HUDEP-2 (cell line): ENCODE results near the gene INO80E.
A peak's percentile ranks its signal among the peaks of the same experiment; 100 is the strongest.

Experiments used
- DNase-seq, 76 experiments: peaks; one replicate each; lab custom pipeline; 2025; ENCODE audit not compliant: unreplicated experiment in 76 of 76; lab: John Stamatoyannopoulos, UW

INO80E gene

GRCh38 chr16:29975134-29975538 lies 20.9 kb upstream of the INO80E start:
- peak in 1 of 76 experiments; percentile 13 for DNase-seq

- peak in 19 of 76 experiments; percentile 6 to 43 (median 21) for DNase-seq
These were observed 20.1 kb upstream of the INO80E start for GRCh38 chr16:29975811-29976511.

- no peak for DNase-seq
These were observed 18.8 kb upstream of the INO80E start for GRCh38 chr16:29977063-29977825.

DNA sequence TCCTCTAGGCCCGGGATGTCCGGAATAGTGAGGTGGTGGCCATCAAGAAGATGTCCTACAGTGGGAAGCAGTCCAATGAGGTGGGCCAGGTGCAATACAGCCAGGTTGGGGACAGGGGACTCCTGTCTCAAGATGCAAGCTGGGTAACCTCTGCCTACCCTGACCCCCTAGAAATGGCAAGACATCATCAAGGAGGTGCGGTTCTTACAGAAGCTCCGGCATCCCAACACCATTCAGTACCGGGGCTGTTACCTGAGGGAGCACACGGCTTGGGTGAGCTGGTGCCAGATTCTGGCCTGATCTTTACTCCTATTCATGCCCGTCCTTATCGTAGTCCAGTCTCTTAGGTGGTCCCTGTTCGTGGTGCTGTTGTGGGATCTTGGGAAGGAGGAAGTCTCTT lies 18.0 kb upstream of the INO80E start:
- DNase-seq = no peak

- DNase-seq = no peak
These were observed 17.3 kb upstream of the INO80E start for GRCh38 chr16:29978564-29979270.

DNA sequence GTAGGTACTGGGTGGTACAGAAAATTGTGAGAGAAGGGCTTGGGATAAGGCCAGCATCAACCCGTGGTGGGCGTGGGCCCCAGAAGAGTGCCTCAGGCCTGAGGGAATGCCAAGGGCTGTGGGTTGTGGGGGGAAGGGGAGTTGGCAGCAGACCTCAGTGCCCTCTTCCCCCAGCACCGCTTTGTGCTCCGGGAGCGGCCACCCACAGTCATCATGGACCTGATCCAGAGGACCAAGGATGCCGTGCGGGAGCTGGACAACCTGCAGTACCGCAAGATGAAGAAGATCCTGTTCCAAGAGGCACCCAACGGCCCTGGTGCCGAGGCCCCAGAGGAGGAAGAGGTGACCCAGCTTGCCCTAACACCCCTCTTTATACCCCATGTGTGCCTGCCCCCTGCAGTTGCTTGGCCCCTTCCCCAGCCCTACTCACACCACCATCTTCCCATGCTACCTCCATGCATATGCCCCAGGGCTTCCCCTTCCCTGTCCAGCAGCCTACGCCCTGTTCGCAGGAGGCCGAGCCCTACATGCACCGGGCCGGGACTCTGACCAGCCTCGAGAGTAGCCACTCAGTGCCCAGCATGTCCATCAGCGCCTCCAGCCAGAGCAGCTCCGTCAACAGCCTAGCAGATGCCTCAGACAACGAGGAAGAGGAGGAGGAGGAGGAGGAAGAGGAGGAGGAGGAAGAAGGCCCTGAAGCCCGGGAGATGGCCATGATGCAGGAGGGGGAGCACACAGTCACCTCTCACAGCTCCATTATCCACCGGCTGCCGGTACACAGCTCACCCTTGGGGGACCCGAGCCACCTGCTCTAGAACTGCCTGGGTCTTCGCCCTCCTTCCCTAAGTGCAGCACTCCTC lies 13.3 kb upstream of the INO80E start:
- no peak for DNase-seq

- DNase-seq = no peak
These were observed 12.5 kb upstream of the INO80E start for GRCh38 chr16:29983420-29984136.

GRCh38 chr16:29984137-29984763 lies 11.8 kb upstream of the INO80E start:
- DNase-seq = no peak

DNA sequence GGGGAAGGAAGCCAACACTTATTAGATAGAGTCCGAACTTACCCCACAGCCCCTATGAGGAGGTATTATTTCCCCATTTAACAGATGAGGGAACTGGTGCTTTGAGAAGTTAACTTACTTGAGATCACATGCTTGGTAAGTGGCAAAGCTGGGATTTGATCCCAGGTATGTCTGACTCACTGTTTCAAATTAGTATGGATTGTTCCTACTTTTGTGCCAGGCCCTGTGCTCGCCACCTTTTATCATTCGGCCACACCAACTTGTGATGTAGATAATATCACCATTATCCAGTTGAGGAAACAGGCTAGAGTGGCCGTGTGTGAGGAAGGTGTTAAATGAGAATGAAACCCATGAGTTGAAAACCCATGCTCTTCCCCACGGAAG lies 11.3 kb upstream of the INO80E start:
- DNase-seq = no peak

DNA sequence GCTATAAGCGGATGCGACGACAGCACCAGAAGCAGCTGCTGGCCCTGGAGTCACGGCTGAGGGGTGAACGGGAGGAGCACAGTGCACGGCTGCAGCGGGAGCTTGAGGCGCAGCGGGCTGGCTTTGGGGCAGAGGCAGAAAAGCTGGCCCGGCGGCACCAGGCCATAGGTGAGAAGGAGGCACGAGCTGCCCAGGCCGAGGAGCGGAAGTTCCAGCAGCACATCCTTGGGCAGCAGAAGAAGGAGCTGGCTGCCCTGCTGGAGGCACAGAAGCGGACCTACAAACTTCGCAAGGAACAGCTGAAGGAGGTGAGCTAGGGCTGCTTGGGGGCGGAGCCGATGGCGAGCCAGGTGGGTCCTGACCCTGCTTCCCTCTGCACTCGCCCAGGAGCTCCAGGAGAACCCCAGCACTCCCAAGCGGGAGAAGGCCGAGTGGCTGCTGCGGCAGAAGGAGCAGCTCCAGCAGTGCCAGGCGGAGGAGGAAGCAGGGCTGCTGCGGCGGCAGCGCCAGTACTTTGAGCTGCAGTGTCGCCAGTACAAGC lies 10.7 kb upstream of the INO80E start:
- DNase-seq = no peak

GRCh38 chr16:29986231-29986630 lies 9.8 kb upstream of the INO80E start:
- DNase-seq = no peak

DNA sequence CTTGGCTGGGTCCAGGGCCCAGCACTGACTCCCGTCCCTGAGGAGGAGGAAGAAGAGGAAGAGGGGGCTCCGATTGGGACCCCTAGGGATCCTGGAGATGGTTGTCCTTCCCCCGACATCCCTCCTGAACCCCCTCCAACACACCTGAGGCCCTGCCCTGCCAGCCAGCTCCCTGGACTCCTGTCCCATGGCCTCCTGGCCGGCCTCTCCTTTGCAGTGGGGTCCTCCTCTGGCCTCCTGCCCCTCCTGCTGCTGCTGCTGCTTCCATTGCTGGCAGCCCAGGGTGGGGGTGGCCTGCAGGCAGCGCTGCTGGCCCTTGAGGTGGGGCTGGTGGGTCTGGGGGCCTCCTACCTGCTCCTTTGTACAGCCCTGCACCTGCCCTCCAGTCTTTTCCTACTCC lies 9.1 kb upstream of the INO80E start:
- DNase-seq = no peak

DNA sequence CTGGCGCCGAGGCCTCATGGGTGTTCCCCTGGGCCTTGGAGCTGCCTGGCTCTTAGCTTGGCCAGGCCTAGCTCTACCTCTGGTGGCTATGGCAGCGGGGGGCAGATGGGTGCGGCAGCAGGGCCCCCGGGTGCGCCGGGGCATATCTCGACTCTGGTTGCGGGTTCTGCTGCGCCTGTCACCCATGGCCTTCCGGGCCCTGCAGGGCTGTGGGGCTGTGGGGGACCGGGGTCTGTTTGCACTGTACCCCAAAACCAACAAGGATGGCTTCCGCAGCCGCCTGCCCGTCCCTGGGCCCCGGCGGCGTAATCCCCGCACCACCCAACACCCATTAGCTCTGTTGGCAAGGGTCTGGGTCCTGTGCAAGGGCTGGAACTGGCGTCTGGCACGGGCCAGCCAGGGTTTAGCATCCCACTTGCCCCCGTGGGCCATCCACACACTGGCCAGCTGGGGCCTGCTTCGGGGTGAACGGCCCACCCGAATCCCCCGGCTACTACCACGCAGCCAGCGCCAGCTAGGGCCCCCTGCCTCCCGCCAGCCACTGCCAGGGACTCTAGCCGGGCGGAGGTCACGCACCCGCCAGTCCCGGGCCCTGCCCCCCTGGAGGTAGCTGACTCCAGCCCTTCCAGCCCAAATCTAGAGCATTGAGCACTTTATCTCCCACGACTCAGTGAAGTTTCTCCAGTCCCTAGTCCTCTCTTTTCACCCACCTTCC lies 8.5 kb upstream of the INO80E start:
- no peak for DNase-seq

- DNase-seq = no peak
These were observed 7.5 kb upstream of the INO80E start for GRCh38 chr16:29988346-29989075.

DNA sequence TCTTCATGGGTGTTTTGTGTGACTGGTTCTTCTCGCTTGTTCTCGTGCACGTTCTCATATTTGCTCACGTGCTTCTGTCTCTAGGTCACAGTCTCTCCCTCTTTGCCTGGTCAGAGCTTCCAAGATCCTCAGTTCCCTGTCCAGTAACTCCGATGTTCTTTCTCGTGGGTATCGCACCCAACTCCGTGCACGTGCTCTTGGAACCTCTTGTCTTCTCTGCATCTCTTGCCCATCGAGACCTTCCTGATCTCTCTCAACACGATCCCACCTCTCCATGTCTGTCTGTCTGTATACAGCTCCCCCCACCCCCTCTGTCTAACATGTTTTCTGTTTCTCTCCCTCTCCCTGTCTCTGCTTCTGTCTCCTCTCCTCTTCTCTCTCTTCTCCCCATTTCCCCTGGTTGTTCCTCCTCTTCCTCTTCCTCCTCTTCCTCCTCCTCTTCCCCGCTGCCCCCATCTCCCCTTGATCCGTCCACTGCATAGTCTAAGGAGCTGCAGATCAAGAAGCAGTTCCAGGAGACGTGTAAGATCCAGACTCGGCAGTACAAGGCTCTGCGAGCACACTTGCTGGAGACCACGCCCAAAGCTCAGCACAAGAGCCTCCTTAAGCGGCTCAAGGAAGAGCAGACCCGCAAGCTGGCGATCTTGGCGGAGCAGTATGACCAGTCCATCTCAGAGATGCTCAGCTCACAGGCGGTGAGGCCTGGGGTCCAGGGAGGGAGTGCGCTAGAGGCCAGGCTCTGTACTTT lies 6.8 kb upstream of the INO80E start:
- no peak for DNase-seq

DNA sequence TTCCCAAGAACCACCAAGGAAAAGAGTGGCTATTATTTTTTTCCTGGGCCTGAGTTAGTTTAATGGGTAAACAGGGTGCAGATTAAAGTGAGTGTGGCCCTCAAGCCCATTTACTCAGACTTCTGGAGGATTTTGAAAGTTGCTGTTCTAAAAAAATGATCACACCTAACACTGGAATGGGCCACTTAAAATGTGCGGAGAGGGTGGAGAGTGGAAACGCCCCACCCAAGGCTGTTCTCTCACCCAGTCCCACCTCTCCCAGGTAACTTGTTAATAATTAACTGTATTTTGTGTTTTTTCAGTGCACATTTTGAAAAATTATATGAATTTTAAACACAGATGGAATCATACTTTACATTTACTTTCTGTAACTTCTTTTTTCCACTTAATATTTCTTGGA lies 6.0 kb upstream of the INO80E start:
- no peak for DNase-seq

DNA sequence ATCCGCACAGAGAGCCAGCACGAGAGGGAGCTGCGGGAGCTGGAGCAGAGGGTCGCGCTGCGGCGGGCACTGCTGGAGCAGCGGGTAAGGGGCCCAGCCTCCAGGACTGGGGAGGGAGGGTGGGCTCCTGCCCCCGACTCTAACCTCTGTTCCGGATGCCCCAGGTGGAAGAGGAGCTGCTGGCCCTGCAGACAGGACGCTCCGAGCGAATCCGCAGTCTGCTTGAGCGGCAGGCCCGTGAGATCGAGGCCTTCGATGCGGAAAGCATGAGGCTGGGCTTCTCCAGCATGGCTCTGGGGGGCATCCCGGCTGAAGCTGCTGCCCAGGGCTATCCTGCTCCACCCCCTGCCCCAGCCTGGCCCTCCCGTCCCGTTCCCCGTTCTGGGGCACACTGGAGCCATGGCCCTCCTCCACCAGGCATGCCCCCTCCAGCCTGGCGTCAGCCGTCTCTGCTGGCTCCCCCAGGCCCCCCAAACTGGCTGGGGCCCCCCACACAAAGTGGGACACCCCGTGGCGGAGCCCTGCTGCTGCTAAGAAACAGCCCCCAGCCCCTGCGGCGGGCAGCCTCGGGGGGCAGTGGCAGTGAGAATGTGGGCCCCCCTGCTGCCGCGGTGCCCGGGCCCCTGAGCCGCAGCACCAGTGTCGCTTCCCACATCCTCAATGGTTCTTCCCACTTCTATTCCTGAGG lies 5.0 kb upstream of the INO80E start:
- DNase-seq = no peak
